HG02678 (cell line): ENCODE measurements around the gene RTRAF.

Source experiments
- ATAC-seq: cut with Tn5 transposase; IDR thresholded peaks from one replicate; pipeline ENCODE4 v1.9.1; 2021; ENCODE audit warnings: mild to moderate bottlenecking, moderate library complexity; ENCODE audit not compliant: unreplicated experiment

Gene RTRAF

DNA sequence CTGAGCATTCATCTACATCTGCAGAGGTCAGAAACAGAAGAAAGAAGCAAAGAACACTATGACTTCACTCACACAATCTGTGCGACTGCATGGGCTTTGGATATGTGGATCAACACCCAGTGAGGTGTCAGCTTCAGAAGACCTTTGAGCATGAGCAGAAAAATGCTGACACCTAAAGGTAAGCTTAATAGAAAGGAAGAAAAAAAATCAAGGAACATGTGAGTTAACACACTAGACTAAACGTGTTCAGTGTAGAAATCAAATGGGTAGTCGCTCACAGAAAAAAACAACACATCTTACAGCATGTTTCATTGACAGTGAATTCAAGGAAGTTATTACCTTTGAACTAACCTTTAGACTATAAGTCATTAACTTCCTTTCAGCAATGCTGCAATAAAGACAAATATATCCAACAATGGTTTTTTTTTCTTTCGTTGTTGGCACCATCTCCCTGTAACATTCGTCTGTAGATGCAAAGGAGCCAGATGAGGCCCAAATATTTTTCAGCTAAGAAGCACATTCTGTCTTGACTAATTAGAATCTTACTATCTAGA lies 30.9 kb downstream of the RTRAF start:
- ATAC-seq: no peak

DNA sequence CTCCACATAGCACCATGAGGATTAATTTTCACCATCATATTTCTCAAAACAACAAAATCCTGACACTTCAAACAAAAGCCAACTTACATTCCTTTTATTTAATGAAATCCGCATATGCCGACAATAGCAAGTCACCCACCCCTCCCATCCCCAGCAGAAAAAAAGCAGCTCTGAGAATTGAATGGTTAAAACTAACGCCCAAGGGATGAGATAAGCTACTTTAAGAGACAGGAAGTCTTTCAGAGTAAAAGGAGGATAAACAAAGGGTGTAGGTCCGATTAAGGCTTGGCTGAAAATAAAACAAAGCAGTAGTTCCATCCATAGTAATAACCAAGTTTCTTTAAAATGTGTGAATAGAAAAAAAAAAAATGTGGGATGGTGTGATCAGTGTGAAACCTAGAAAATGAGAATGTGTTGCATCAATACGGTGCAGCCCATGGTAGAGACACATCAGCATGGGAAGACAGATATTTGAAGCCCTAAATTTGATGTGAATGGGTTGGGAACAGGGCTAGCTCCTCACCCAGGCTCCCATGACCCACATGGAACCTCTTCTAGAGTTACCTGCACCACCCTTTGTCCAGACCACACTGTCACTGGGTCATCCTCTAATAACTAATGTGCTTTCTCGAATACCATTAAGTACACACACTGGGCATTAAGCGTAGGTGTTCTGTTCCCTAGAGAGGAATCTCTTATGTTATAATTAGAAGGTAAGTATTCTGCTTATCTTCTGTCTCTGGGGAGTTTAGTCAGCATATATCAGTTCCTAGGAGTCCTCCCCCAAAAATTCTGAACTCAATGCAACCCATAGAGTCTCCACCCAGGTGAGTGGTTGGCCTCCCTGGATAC lies 31.7 kb downstream of the RTRAF start:
- no peak for ATAC-seq

DNA sequence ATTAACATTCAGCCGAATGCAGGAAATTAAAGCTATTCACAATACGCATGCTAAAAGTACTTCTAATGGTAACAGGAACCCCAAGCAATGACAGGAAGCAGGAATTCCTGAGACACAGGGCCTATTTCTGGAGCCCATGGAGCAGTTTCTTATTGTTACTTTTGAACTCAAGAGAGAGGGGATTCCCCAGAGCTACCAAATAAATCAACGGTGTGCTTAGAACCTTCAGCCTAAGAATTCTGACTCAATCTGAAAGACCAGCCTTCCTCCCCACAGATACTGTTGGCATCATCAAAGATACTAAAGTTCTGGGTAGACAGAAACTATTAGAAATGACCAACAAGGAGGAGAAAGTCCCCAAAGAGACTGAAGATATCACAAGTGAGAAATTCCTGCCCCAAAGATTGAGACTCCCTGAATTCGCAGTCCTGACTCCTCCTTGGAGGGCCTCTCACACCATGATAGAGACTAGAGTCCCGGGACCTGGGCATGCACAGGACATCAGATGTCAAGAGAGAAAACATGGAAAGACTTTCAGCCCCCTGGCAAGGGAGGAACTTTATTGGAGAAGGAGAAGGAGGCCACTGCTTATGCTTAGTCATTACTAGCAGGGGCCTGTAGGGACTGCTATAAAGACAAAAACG lies 32.7 kb downstream of the RTRAF start:
- ATAC-seq: peak; percentile 82

DNA sequence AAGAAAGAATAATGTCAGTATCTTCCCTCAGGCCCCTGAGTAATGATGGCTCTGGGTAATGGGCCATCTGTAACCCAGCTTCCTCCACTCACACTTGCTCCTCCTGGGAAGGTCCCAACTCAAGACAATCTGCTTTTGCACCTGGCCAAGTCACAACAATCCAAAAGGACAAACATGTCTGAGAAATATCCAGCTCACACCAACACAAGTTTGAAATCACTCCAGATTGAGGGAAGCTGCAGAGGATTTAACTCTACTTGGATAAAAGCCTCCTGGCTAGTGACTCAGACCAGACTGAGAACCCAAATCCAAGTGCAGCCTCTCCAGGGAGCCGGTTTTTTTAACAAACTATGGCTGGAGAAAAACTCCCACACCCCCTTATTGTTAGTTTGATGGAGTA lies 34.2 kb downstream of the RTRAF start:
- ATAC-seq: no peak

DNA sequence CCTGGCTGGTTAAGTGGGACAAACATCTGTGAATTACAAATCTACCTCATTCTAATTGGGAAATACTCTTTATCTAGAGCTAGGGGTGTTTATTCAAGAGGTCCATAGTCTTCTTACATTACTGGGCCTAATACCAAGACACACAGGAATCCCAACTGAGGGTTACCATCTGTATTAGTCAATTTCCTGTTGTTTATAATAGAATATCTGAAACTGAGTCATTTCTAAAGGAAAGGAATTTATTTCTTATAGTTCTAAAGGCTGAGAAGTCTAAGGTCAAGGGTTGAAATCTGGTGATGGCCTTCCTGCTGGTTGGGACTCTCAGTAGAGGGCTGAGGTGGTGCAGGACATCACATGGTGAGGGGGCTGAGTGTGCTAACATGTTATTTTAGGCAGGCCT lies 36.0 kb downstream of the RTRAF start:
- no peak for ATAC-seq

DNA sequence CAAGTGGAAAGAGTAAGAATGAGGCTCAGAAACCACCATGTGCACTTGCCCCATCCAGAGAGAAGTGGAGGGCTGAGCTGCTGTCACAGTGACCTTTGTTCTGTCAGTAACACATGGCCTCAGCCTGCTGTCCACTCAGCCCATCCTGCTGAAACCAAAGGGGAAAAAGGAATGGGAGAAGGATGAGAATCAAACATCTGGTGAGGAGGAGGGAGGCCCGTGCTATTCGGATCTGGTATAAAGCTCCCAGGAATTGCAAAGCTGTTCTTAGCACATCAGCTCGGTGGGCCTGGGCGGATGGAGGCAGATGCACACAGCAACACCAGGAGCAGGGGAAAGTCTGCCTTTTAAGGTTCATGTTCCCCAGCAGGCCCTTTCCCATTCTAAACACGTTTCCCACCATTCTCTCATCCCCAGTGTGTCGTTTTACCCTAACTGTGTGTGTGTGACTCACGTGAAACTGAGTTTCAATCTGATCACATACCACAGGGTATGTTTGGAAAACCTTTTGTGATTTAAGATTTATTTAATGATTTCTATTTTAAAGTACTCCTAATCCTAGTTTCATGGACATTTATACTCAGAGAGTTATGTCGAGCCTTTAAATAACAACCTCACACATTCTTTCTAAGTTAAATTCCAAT lies 36.8 kb downstream of the RTRAF start:
- no peak for ATAC-seq

DNA sequence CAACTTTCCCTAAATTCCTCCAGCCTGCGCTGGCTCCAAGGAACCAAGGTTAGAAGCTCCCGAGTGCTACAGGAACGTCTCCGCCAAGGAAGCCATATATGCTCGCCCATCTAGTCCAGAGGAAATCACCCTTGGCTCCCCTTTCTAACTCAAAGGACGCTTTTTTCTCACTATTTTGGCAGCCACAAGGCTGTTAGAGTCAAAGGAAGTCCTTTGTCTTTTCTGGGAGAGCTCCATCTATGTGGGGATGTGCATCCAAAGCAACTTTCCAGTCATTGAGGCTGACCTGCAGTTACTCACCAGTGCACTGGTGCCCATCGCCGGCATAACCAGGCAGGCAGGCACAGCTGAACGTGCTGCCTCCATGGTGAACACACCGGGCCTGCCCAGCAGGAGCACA lies 37.6 kb downstream of the RTRAF start:
- ATAC-seq: no peak

DNA sequence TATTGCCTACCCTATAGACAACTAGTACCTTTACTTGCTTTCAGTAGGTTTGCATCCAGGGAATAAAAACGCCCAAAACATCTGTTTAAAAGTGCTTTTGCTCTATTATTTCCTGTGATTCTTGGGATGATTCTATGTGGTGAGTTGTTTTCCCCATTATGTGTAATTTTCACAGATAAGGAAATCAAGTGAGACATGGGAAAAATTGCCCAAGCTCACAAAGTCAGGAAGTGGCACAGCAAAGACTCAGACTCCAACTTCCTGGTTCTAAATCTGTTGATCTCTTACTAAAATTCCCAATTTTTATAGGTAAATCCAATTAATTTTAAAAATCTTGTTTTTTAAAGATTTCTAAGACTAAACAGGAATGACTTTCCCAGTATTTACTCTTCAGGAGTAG lies 40.5 kb downstream of the RTRAF start:
- ATAC-seq: no peak

DNA sequence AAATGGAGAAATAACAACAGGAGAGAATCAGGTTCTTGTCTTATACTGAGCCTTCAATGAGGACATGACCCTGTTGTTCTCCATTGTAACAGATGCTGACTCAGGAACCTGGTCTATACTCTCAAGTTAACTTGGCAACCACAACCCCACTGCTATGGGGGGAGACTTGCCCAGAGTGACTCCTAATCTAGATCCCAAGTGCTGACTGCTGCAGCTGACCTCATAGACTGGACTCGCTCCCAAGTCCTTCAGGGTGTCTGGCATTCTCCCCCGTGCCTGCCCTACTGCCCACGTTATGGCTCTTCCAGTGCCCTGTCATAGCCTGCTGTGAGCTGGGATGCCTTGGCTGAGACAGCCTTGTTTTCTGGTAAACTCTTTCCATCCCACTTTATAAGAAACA lies 42.4 kb downstream of the RTRAF start:
- no peak for ATAC-seq

DNA sequence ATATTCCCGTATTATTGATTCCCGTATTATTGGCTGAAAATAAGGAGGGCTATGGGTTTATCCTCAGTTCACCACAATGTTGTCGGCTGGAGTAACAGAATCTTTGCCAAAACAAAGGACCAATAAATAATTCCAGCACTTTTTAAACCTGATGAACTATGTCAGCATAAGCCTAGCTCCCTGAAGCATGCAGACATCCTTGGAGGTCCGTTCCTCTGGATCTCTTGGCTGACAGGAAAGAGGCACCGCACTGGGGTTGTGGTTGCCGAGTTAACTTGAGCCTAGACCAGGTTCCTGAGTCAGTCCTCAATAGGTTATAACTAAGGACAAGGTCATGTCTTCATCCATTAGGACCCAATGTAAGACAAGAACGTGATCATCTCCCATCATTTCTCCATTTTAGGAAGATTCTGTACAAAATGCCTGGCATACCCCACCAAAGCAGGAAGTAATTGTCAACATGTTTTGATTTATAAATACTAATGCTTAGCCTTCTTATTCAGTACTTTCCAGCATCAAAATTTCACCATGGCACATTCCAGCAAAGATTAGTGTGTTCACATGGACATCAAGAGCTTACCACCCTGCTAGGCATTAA lies 43.0 kb downstream of the RTRAF start:
- no peak for ATAC-seq

DNA sequence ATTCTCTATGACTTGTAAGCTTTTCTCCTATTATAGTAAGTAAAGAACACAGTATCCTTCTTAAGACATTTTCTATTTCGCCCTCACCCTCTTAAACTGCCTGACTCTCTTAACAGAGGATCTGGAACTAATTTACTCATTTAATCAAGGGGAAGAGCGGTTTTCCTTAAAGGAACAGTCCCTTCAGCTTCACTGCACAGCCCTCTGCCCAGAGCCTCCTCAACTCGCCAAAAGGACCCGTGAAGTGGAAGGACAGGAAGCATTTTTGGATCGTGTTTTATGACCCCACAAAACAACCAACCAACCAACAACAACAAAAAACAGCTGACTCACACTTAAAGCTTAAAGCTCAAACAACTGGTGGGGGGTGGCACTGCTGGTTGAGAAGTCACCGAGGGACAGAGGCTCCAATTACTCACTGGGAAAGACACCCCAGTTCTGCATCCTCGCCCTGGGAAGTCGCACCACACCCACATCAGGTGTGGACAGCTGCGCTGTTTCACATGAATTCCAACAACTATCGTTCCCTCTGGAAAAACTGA lies 43.8 kb downstream of the RTRAF start:
- ATAC-seq: no peak

DNA sequence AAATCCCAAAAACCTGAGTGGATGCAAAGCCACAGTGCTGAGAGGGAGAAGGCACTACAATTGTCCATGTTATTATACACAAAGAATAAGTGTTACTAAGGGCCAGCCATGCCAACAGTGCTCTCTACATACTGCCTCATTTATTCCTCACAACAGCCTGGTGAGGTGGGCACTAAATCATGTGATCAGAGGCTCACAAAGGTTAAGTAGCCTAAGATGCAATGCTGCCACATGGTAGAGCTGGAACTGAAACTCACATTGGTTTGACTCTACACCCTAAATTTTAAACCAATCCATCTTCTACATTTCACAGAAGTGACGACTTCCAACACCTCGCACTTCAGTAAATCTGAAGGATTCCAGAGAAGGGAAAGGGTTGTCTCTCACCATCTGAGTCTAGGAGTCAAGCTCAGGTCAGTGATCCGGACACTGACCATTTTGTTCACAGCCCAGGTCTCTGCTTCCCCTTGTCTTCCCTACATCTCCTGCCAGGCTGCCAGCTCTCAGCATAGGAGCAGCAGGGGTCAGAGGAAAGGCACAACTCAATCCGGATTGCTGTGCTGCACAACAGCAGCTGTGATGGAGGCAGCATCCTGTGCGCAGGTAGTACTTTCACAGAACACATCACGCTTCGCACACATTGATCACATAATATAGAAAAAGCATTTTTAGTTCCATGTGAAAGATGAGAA lies 49.9 kb downstream of the RTRAF start:
- no peak for ATAC-seq

DNA sequence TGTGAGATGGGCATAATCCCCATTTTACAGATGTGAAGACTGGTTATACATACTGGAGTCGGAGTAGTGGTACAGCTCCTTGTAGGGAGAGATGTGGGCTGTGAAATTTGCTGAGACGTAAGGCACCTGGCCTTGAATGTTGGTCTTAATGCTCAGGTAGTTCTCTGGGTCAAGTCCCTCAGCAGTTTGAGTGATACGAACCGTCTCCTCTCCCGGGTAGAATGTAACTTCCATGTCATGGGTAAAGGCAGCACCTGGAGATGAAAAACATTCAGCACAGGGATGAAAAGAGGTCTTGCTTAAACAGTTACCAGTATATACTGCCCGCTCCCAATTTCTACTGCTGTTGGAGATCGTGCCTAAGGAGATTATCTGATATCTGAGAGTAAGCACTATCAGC lies 51.3 kb downstream of the RTRAF start:
- ATAC-seq: no peak

DNA sequence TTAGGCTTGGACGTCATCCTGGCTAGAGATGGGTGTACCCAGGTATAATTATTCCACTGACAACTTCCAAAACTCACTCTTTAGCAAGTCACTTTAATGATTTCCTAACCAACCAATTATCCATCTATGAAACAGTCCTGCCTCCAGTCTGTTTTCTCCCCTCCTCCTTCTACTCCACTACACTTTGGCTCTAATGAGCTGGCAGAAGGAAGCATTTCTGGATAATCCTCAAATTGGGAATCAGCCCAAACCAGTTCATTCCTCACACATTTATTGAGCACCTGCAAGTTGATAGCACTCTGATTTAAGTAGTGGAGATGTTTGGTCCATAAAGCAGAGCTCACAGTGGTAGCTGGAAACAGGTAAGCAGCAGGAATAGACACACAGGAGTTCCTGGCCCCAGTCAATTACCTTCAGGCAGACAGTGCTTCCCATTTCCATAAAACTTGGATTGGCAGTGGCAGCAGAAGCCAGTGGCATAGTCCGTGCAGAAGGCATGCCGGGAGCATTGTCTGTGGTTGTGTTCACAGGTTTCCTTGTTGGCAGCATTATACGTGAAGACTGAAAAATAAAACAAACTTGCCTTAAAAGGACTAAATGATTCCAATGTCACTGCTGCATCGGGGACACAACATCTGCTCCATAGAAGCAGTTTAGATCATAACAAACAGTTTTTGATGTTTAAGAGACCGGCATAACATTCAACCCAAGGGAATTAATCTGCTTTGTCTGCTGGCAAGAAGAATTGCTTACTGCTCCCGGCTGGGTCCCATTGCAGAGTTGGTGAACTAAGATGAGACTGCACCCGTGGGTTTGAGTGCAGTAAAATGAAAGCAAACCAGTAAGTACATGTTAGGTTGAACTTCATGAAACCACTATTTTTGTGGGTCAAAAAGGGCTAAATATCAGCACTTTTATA lies 53.3 kb downstream of the RTRAF start:
- no peak for ATAC-seq

DNA sequence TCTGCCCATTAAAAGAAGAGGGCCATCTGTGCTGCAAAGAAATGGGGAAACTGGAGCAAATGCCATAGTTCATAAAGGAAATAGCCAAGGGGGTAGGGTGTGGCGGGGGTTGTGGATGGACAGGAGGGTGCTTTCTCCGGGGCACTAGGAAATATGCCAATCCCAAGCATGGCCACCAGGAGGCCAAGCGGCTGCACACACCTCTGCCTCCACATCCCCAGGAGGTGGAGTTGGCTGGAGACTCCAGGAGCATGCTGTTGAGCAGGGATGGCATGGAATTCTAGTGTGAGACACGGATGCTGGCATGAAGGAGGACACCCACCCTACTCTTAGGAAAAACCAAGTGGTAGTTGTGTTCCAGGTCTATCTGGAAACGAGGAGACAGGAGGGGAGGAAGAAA lies 54.3 kb downstream of the RTRAF start:
- no peak for ATAC-seq

DNA sequence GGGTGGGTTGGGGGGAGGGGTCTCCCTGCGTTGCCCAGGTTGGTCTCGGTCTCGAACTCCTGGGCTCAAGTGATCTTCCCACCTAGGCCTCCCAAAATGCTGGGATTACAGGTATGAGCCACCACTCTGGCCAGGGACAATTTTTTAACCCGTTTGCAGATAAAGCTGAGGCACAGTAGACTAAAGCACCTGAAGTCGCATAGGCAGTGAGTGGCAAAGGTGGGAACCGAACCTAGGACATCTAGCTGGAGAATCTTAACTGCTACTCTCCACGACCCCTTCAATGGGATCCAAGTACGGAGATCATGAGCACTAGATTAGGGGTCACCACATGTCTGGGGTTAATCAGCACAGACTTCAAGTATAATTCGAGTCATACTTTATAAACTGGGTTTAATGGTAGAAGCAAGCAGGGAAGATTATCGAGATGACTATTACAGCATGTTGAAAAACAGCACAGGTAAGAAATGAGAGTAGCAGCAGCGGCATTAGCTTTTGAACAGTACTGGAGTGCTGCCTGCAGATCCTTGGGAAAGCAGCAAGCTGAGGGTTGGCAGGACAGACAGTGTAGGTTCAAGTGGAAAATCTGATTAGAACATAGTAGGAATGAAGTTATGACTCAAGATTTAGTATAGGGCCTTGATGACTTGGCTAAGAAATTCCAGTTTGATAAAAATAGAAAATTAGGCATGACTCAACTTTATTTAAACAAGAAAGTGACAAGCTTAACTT lies 55.6 kb downstream of the RTRAF start:
- no peak for ATAC-seq

DNA sequence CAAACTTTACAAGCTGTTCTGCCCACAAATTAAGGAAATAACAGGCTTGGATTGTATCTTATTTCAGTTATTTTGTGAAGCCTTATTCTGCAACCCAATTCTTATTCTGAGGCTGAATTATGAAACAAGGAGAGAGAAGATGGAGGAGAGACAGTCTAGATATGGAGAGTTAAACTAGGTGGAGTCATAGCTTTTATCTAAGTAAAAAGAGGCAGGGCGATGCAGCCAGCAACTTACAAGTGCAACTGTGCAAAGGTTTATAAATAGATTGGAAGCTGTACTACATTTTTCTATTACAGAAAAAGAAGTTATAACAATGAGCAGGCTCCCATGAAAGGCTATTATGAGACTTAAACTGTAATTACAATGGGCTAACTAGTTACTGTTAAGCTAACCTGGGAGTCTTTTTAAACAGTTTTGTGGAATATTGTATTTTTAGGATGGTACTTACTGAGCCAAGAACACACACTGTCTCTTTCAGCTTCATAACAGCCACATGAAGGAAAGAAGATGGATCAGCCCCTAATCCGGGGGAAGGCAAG lies 57.1 kb downstream of the RTRAF start:
- no peak for ATAC-seq

DNA sequence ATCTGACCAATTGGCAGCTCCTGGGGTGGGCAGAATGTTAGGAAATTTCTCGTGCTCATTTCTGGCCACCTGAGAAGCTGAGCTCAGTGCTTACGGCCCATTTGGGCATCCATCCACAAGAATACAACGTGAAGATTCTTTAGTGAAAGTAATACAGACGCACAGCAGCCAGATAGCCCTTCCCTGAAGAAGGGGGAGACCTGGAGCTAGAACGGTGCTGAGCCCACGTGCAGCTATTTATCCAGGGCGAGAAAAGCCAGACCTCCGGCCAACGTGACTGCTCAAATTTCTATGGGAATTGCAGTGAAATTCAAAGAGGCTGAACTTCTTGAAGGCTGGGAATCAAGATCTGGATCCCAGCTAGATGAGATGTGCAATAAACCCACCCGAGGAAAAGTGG lies 58.8 kb downstream of the RTRAF start:
- ATAC-seq: no peak
